ENCODE data around the gene UBTD2. TPM values are rescaled to one million over a fixed set of nuclear protein-coding genes. Genes with fewer than 3 reads are reported as not detected.

Gene UBTD2
- total and polyA plus RNA-seq, 10 of the 15 experiments (the other 5 are each of a cell fraction or from before 2014, with no cell fraction given), result 7.7 to 30.5 (median 19.4) TPM

GRCh38 chr5:172315587-172316493 is 32.3 kb upstream of the UBTD2 start (continued):
- TF ChIP-seq ATF2 (IDR thresholded peaks at IDR 0.05; ENCODE audit: low read length) (peak; percentile 97), CEBPB (IDR thresholded peaks at IDR 0.05; ENCODE audit: borderline replicate concordance in 1 of 2, low read depth in 2 of 2, low read length in 2 of 2) (peak in 1 of 2 experiments; percentile 68; a peak in 1 of 4 replicates), CUX1 (IDR thresholded peaks at IDR 0.05; ENCODE audit: insufficient replicate concordance, low read depth, low read length) (no peak), YY1 (IDR thresholded peaks at IDR 0.05; ENCODE audit: low read depth, low read length) (no peak), SRF (IDR thresholded peaks at IDR 0.05; ENCODE audit: low read depth in 2 of 2, low read length in 2 of 2) (peak in 1 of 2 experiments; percentile 94; a peak in 2 of 4 replicates), MYB (IDR thresholded peaks at IDR 0.05; ENCODE audit: borderline replicate concordance, low read depth, low read length) (no peak), BMI1 (IDR thresholded peaks at IDR 0.05; ENCODE audit: borderline replicate concordance) (no peak), HCFC1 (IDR thresholded peaks at IDR 0.05; ENCODE audit: low read length) (no peak), CHD1 (IDR thresholded peaks at IDR 0.05; ENCODE audit: low read depth, low read length) (no peak), RCOR1 (conservative IDR thresholded peaks at IDR 0.05; ENCODE audit: low read depth, low read length) (no peak), EZH2 (IDR thresholded peaks at IDR 0.05; ENCODE audit: borderline replicate concordance, control insufficient read depth, low read depth, low read length) (no peak), TCF7 (IDR thresholded peaks at IDR 0.05; ENCODE audit: borderline replicate concordance) (peak; percentile 73), MEF2A (IDR thresholded peaks at IDR 0.05; ENCODE audit: insufficient read depth, low read depth, low read length) (peak; percentile 79), NFYA (IDR thresholded peaks at IDR 0.05; ENCODE audit: borderline replicate concordance, low read depth, low read length) (no peak), GATAD2B (conservative IDR thresholded peaks at IDR 0.05; ENCODE audit: low read depth) (peak; percentile 72; the same call in 1 of the 2 replicates), BHLHE40 (IDR thresholded peaks at IDR 0.05; ENCODE audit: borderline replicate concordance in 1 of 2, low read depth in 2 of 2, low read length in 1 of 2) (no peak), CBX3 (IDR thresholded peaks at IDR 0.05; ENCODE audit: borderline replicate concordance, low read depth) (no peak), BACH1 (IDR thresholded peaks at IDR 0.05; ENCODE audit: borderline replicate concordance) (no peak), MTA3 (IDR thresholded peaks at IDR 0.05; ENCODE audit: borderline replicate concordance, low read length) (peak; percentile 92), HDAC6 (IDR thresholded peaks at IDR 0.05; ENCODE audit: unreplicated experiment) (no peak), EED (IDR thresholded peaks at IDR 0.05; ENCODE audit: low read depth) (peak; percentile 95)
